Uterus (tissue), 2 donors: ENCODE results near the gene SDHAF1.

ENCODE experiments used
- POLR2A ChIP-seq, 2 donors: fragments of 450-650 bp; IDR thresholded peaks; one replicate each; pipeline ENCODE4 v1.6.1; 2016; ENCODE audit warnings: antibody characterized with exemption in 2 of 2, mild to moderate bottlenecking in 1 of 2, moderate library complexity in 1 of 2
- TF ChIP-seq, protein P1 (sequence below), 4 experiments: fragments of 200-600 bp in 2 of 4; fragments of 450-650 bp in 2 of 4; sonication (generic) in 2 of 4; IDR thresholded peaks; one replicate each; pipeline ENCODE4 v1.5.1; 2016 to 2019; ENCODE audit warnings: antibody characterized with exemption in 4 of 4, mild to moderate bottlenecking in 2 of 4, moderate library complexity in 1 of 4

DNA sequence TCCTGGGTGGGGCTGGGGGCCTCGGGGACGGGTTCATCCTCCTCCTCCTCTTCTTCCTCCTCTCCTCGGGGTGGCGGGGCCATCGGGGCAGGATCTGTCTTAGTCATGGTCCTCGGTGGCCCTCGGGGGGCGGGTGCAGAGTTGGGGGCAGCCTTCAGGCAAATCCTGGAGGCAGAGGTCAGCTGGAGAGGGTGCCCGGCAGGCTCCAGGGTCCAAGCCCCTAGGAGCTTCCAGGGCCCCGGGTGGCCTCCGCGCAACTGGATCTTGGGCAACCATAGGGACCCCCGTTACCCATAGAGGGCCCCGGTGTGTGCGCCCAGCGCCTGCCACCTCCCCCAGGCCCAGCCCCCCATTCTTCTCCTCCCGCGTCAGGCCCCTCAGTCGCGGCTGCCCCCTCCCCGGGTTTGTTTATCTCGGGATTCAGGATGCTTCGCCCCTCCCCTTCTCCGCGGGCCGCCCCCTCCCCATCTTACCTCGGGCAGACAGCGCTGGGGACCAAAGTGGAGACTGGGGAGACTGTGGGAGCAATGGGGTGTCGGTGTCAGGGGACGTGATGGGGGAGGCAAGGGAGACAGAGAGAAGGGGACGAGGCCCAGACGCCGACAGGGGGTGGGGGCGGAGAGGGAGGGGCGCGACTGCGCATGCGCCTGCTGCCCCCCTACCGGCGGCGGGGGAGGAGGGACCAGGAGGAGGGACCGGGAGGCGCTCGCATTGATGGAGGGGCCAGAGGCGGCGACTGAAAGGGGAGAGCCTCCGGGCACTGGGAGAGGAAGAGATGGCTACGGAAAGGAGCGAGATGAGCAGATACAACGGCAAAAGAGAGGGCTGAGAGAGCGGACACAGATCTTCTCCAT lies 37.5 kb downstream of the SDHAF1 start, which contains the start of gene CLIP3:
- TF ChIP-seq, protein P1, sequence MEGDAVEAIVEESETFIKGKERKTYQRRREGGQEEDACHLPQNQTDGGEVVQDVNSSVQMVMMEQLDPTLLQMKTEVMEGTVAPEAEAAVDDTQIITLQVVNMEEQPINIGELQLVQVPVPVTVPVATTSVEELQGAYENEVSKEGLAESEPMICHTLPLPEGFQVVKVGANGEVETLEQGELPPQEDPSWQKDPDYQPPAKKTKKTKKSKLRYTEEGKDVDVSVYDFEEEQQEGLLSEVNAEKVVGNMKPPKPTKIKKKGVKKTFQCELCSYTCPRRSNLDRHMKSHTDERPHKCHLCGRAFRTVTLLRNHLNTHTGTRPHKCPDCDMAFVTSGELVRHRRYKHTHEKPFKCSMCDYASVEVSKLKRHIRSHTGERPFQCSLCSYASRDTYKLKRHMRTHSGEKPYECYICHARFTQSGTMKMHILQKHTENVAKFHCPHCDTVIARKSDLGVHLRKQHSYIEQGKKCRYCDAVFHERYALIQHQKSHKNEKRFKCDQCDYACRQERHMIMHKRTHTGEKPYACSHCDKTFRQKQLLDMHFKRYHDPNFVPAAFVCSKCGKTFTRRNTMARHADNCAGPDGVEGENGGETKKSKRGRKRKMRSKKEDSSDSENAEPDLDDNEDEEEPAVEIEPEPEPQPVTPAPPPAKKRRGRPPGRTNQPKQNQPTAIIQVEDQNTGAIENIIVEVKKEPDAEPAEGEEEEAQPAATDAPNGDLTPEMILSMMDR (IDR thresholded peaks at IDR 0.05), result peak in 3 of 4 experiments; percentile 9 to 22 (median 22)
- TF ChIP-seq POLR2A (IDR thresholded peaks at IDR 0.05), result peak in 1 of 2 donors; percentile 36
